Liver (tissue), 9 donors: Measurements from ENCODE around the gene POLR3A. TPM values are rescaled to one million over a fixed set of nuclear protein-coding genes. Genes with fewer than 3 reads are reported as not detected.

Experiments
- DNase-seq: peaks from one replicate; pipeline ENCODE4 v3.0.0-alpha.2; 2017; ENCODE audit warnings: low spot score
- H3K27ac ChIP-seq, 2 donors: one replicate each; pipeline ENCODE4 v1.7.0; 2013; ENCODE audit warnings: inconsistent platforms in 2 of 2, low read length in 2 of 2, control low read depth in 1 of 2, low read depth in 1 of 2, mild to moderate bottlenecking in 1 of 2
- H3K27me3 ChIP-seq, 4 donors: one replicate each; pipeline versions ENCODE4 v1.6.1 to v1.7.0; 2013; ENCODE audit warnings: low read length in 3 of 4, inconsistent platforms in 1 of 4, mild to moderate bottlenecking in 1 of 4, moderate library complexity in 1 of 4; ENCODE audit not compliant: control insufficient read depth in 4 of 4, insufficient read depth in 4 of 4
- H3K36me3 ChIP-seq, 4 donors: one replicate each; pipeline versions ENCODE4 v1.6.1 to v1.7.0; 2013; ENCODE audit warnings: low read length in 3 of 4, mild to moderate bottlenecking in 3 of 4, low read depth in 1 of 4, moderate library complexity in 1 of 4; ENCODE audit not compliant: control insufficient read depth in 4 of 4, insufficient read depth in 3 of 4
- H3K4me1 ChIP-seq, 4 donors: one replicate each; pipeline versions ENCODE4 v1.6.1 to v1.7.0; 2013; ENCODE audit warnings: low read length in 3 of 4, mild to moderate bottlenecking in 3 of 4, moderate library complexity in 1 of 4; ENCODE audit not compliant: control insufficient read depth in 4 of 4, insufficient read depth in 4 of 4
- H3K4me3 ChIP-seq, 3 donors: one replicate each; pipeline versions ENCODE4 v1.6.1 to v1.7.0; 2013; ENCODE audit warnings: low read length in 3 of 3, control low read depth in 1 of 3, low read depth in 1 of 3, mild to moderate bottlenecking in 1 of 3
- H3K9ac ChIP-seq, 2 donors: one replicate each; pipeline ENCODE4 v1.7.0; 2013; ENCODE audit warnings: low read length in 2 of 2, mild to moderate bottlenecking in 2 of 2, moderate library complexity in 2 of 2, control low read depth in 1 of 2, low read depth in 1 of 2
- H3K9me3 ChIP-seq, 4 donors: one replicate each; pipeline versions ENCODE4 v1.6.1 to v1.7.0; 2013; ENCODE audit warnings: low read length in 3 of 4; ENCODE audit not compliant: control insufficient read depth in 4 of 4
- EGR1 ChIP-seq, 2 donors: IDR thresholded peaks; 2 replicates each; pipeline ENCODE4 v1.6.1; 2016 to 2018; ENCODE audit warnings: antibody characterized with exemption in 2 of 2, low read depth in 2 of 2
- FOXA1 ChIP-seq: IDR thresholded peaks from 2 replicates; pipeline ENCODE4 v1.6.1; 2016; ENCODE audit warnings: antibody characterized with exemption
- FOXA2 ChIP-seq: IDR thresholded peaks from 2 replicates; pipeline ENCODE4 v1.6.1; 2016; ENCODE audit warnings: antibody characterized with exemption
- HNF4A ChIP-seq, 2 donors: conservative IDR thresholded peaks; 2 replicates each; pipeline ENCODE4 v1.6.1; 2016; ENCODE audit warnings: antibody characterized with exemption in 2 of 2, mild to moderate bottlenecking in 2 of 2
- HNF4G ChIP-seq: IDR thresholded peaks from 2 replicates; pipeline ENCODE4 v1.6.1; 2016; ENCODE audit warnings: antibody characterized with exemption
- MAX ChIP-seq: IDR thresholded peaks from 2 replicates; pipeline ENCODE4 v1.6.1; 2016; ENCODE audit warnings: antibody characterized with exemption
- NR2F2 ChIP-seq: IDR thresholded peaks from 2 replicates; pipeline ENCODE4 v1.6.1; 2016; ENCODE audit warnings: antibody characterized with exemption
- RAD21 ChIP-seq, 2 donors: IDR thresholded peaks; 2 replicates each; pipeline ENCODE4 v1.6.1; 2016; ENCODE audit warnings: antibody characterized with exemption in 2 of 2, mild to moderate bottlenecking in 2 of 2
- RXRA ChIP-seq, 2 donors: IDR thresholded peaks; 2 replicates each; pipeline ENCODE4 v1.6.1; 2017 to 2018; ENCODE audit warnings: antibody characterized with exemption in 2 of 2, mild to moderate bottlenecking in 1 of 2
- SP1 ChIP-seq: IDR thresholded peaks from 2 replicates; pipeline ENCODE4 v1.6.1; 2018; ENCODE audit warnings: antibody characterized with exemption, mild to moderate bottlenecking
- TAF1 ChIP-seq: conservative IDR thresholded peaks from 2 replicates; pipeline ENCODE4 v1.6.1; 2016; ENCODE audit warnings: antibody characterized with exemption, mild to moderate bottlenecking
- YY1 ChIP-seq: IDR thresholded peaks from 2 replicates; pipeline ENCODE4 v1.6.1; 2016; ENCODE audit warnings: antibody characterized with exemption, mild to moderate bottlenecking
- ZBTB33 ChIP-seq: IDR thresholded peaks from 2 replicates; pipeline ENCODE4 v1.6.1; 2016; ENCODE audit warnings: antibody characterized with exemption
- WGBS: extraction: QIAGEN DNeasy Blood & Tissue Kit; methylation state at CpG from one replicate; pipeline ENCODE4 v1.1.7; 2013; 5-methylcytosine and 5-hydroxymethylcytosine counted together
- polyA plus RNA-seq, 2 donors: library from polyadenylated mRNA; stranded (reverse) in 1 of 2; unstranded in 1 of 2; fragments of 200-250 nt in 1 of 2; fragments of >200 nt in 1 of 2; fragmentation: Nextera tagmentation in 1 of 2; extraction: Ambion mirVana in 1 of 2; gene quantifications; one replicate each; pipeline versions ENCODE4 v1.2.1 to v1.2.3, GENCODE V29; 2013 to 2015
- total RNA-seq, 2 donors: library from RNA; depleted of rRNA; stranded (reverse); fragments of >200 nt; gene quantifications; one replicate each; pipeline ENCODE4 v1.2.3, GENCODE V29; 2014
- TF ChIP-seq, protein P1 (sequence below): IDR thresholded peaks from 2 replicates; pipeline ENCODE4 v1.6.1; 2016; ENCODE audit warnings: antibody characterized with exemption, mild to moderate bottlenecking
- TF ChIP-seq, protein P2 (sequence below): IDR thresholded peaks from 2 replicates; pipeline ENCODE4 v1.6.1; 2016; ENCODE audit warnings: antibody characterized with exemption
- TF ChIP-seq, protein P3 (sequence below): fragments of 150-350 bp; IDR thresholded peaks from 2 replicates; pipeline ENCODE4 v1.5.1; 2017; ENCODE audit warnings: improper control_type of control experiment, low read depth, low read length; ENCODE audit not compliant: missing input control
- donor health status: healthy.
- donor health status: healthy.
- donor health status: healthy.
- donor health status: healthy.
- donor health status: healthy.

Gene POLR3A
- total and polyA plus RNA-seq, 4 donors = 3.2 to 9.6 (median 5.5) TPM

DNA sequence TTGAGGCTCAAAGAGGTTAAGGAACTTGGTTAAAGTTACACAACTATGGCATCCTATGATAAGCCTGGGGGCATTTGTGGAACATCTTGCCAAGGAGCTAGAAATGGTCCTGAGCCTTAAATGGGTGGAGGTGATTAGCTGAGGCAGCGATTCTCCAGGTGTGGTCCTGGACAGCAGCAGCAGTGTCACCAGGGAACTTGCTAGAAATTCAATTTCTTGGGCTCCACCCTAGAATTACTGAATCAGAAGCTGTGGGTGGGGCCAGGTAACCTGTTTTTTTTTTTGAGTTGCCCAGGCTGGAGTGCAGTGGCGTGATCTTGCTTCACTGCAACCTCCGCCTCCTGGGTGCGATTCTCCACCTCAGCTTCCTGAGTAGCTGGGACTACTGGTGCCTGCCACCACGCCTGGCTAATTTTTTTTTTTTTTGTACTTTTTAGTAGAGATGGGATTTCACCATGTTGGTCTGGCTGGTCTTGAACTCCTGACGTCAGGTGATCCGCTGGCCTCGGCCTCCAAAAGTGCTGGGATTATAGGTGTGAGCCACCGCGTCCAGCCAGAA is 17.5 kb upstream of the POLR3A start (continued):
- TF ChIP-seq, protein P1, sequence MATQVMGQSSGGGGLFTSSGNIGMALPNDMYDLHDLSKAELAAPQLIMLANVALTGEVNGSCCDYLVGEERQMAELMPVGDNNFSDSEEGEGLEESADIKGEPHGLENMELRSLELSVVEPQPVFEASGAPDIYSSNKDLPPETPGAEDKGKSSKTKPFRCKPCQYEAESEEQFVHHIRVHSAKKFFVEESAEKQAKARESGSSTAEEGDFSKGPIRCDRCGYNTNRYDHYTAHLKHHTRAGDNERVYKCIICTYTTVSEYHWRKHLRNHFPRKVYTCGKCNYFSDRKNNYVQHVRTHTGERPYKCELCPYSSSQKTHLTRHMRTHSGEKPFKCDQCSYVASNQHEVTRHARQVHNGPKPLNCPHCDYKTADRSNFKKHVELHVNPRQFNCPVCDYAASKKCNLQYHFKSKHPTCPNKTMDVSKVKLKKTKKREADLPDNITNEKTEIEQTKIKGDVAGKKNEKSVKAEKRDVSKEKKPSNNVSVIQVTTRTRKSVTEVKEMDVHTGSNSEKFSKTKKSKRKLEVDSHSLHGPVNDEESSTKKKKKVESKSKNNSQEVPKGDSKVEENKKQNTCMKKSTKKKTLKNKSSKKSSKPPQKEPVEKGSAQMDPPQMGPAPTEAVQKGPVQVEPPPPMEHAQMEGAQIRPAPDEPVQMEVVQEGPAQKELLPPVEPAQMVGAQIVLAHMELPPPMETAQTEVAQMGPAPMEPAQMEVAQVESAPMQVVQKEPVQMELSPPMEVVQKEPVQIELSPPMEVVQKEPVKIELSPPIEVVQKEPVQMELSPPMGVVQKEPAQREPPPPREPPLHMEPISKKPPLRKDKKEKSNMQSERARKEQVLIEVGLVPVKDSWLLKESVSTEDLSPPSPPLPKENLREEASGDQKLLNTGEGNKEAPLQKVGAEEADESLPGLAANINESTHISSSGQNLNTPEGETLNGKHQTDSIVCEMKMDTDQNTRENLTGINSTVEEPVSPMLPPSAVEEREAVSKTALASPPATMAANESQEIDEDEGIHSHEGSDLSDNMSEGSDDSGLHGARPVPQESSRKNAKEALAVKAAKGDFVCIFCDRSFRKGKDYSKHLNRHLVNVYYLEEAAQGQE = no peak
- TF ChIP-seq RXRA (IDR thresholded peaks at IDR 0.05) = no peak

DNA sequence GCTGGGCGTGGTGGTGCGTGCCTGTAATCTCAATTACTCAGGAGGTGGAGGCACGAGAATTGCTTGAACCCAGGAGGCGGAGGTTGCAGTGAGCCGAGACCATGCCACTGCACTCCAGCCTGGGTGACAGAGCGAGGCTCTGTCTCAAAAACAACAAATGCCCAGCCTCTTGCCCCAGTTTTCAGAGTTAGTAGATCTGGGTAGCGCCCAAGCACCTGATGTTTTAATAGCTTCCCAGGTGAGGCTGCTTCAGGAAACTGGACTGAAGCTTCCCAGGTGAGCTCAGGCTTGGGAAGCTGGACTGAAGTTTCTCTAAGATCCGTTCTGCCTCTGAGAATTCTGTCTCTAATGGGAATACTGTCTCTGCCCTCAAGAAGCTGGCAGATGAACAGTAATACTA is 16.5 kb upstream of the POLR3A start:
- WGBS = 88% methylated on average over 8 of the region's 8 CpGs
- peaks cover 5 to 19% (median 13%) of the 10 kb centered on the region in 4 donors for H3K36me3 ChIP-seq
- H3K4me1 ChIP-seq = peaks cover 0 to 2% (median 0%) of the 10 kb centered on the region in 4 donors
- no peak overlapping the region for H3K9ac ChIP-seq
- no peaks in the 10 kb centered on the region for H3K27me3 ChIP-seq
- TF ChIP-seq EGR1 (IDR thresholded peaks at IDR 0.05; ENCODE audit: low read depth in 2 of 2) = no peak
- no peak for TF ChIP-seq TAF1
- no peak for TF ChIP-seq HNF4G
- TF ChIP-seq RXRA (IDR thresholded peaks at IDR 0.05) = no peak
- TF ChIP-seq, protein P2, sequence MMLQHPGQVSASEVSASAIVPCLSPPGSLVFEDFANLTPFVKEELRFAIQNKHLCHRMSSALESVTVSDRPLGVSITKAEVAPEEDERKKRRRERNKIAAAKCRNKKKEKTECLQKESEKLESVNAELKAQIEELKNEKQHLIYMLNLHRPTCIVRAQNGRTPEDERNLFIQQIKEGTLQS = no peak
- no peak for TF ChIP-seq YY1
- TF ChIP-seq MAX = no peak
- no peak for TF ChIP-seq FOXA1
- no peak for TF ChIP-seq FOXA2
- TF ChIP-seq NR2F2 = no peak
- no peak for TF ChIP-seq HNF4A (conservative IDR thresholded peaks at IDR 0.05)
- TF ChIP-seq, protein P3, sequence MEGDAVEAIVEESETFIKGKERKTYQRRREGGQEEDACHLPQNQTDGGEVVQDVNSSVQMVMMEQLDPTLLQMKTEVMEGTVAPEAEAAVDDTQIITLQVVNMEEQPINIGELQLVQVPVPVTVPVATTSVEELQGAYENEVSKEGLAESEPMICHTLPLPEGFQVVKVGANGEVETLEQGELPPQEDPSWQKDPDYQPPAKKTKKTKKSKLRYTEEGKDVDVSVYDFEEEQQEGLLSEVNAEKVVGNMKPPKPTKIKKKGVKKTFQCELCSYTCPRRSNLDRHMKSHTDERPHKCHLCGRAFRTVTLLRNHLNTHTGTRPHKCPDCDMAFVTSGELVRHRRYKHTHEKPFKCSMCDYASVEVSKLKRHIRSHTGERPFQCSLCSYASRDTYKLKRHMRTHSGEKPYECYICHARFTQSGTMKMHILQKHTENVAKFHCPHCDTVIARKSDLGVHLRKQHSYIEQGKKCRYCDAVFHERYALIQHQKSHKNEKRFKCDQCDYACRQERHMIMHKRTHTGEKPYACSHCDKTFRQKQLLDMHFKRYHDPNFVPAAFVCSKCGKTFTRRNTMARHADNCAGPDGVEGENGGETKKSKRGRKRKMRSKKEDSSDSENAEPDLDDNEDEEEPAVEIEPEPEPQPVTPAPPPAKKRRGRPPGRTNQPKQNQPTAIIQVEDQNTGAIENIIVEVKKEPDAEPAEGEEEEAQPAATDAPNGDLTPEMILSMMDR = no peak
- TF ChIP-seq SP1 = no peak
- no peak for TF ChIP-seq RAD21 (IDR thresholded peaks at IDR 0.05)
- TF ChIP-seq, protein P1 = no peak
- no peak for TF ChIP-seq ZBTB33
- H3K9me3 ChIP-seq = no peaks in the 10 kb centered on the region
- H3K4me3 ChIP-seq = no peak overlapping the region
- DNase-seq = no peak
- H3K27ac ChIP-seq = no peak overlapping the region
